22Rv1 (cell line): ENCODE measurements around the gene ROR1.
"Not testable (repeated sequence)": the region's sequence is repeated elsewhere in the genome, so short reads cannot be mapped to it uniquely, and the experiment has no call there.

Experiments used
- H3K27ac ChIP-seq: fragments of 450-650 bp; 2 replicates; pipeline ENCODE4 v1.5.1; 2017
- ZFX ChIP-seq: fragments of 450-650 bp; IDR thresholded peaks from 2 replicates; pipeline ENCODE4 v1.6.1; 2017; ENCODE audit warnings: antibody characterized with exemption, borderline replicate concordance
- TF ChIP-seq, protein P1 (sequence below): fragments of 450-650 bp; IDR thresholded peaks from 2 replicates; pipeline ENCODE4 v1.5.1; 2017; ENCODE audit warnings: mild to moderate bottlenecking

The ROR1 gene

DNA sequence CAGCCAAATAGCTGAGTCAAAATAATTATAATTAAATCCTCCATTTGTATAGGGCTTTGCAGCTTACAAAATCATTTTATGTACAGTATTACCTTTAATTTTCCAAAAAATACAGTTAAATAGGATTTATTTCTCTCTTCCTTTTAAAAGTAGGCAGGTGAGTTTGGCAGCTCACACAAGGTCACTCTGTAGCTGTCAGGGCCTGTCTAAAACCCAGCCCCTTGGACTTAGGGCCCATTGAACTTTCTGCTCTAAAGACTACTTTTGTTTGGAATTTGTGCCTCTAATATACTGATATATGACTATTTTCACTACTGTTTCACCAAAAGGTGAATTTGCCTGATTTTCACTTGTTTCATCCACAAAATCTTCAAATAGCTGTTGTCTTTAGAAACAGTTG is 10.3 kb downstream of the ROR1 start:
- TF ChIP-seq, protein P1, sequence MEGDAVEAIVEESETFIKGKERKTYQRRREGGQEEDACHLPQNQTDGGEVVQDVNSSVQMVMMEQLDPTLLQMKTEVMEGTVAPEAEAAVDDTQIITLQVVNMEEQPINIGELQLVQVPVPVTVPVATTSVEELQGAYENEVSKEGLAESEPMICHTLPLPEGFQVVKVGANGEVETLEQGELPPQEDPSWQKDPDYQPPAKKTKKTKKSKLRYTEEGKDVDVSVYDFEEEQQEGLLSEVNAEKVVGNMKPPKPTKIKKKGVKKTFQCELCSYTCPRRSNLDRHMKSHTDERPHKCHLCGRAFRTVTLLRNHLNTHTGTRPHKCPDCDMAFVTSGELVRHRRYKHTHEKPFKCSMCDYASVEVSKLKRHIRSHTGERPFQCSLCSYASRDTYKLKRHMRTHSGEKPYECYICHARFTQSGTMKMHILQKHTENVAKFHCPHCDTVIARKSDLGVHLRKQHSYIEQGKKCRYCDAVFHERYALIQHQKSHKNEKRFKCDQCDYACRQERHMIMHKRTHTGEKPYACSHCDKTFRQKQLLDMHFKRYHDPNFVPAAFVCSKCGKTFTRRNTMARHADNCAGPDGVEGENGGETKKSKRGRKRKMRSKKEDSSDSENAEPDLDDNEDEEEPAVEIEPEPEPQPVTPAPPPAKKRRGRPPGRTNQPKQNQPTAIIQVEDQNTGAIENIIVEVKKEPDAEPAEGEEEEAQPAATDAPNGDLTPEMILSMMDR: no peak
- no peak for TF ChIP-seq ZFX

DNA sequence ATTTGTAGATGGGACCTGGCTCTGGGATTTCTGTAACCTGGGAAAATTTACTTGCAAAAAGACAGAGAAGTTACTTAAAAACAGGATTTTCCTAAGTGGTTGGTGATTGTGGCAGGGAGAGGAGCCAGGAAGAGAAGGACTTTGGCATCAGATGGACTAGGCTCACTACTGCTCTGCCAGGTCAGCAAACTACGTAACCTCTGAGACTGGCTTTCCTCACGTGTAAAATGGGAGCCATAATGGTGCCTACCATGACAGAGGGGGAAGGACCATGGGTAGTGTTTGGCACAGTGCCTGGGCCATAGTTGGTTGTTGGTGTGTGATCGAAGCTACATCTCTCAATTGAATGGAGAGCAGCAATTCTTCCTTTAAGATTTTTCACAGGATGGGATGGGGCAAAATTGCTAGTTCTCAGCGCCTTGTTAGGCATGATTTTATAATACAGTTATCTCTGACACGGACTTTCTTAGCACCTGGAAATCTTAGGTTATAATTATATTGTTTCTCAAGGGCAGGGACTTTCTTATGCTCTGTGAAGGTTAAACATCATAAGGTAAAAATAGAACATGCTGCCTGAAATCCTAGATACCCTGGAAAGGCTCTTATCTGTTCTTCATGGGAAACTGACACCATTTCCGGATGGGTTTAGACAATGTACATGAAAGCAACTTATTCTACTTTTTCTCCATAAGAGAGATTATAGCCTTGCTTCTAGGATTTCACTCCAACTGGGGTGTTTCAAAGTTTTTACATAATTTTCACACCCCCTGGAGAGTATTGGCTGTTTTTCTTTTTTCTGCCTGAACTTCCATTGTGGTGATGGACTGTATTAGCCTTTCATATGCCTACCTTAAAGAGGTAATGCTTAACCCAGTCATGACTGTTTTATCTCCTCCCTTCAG is 10.9 kb downstream of the ROR1 start:
- TF ChIP-seq ZFX: no peak
- TF ChIP-seq, protein P1: no peak
- H3K27ac ChIP-seq: no peak overlapping the region

More for the DNA sequence above, 10.3 kb downstream of the ROR1 start:
- no peak overlapping the region for H3K27ac ChIP-seq

DNA sequence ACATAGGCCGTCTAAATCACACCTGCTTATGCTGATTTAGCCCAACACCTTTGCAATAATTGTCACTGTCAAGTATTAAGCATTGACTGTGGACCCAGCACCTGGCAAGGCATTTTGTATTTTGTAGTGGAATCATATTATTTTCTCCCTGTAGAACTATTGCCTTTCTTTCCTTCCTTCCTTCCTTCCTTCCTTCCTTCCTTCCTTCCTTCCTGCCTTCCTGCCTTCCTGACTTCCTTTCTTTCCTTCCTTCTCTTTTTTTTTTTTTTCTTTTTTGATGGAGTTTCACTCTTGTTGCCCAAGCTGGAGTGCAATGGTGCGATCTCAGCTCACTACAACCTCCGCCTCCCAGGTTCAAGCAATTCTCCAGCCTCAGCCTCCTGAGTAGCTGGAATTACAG is 13.5 kb downstream of the ROR1 start:
- H3K27ac ChIP-seq: not testable (repeated sequence)

DNA sequence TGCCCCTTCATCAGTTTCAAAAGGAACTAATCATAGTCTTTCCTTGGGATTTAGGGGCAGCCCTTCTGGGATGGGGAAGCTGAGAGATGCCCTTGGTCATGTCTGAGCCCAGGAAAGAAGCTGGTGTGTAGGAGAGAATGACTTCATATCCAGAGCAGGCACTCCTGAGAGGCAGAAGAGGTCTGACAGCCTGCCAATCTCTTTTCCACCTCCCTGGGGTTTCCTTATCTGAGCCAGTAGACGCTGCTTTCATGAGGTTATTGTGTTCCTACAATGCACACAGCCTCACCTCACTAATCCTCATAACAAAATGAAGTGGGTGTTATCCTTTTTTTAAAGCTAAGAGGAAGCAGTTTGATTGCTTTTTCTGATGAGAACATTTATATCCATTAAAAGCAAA is 14.1 kb downstream of the ROR1 start:
- TF ChIP-seq ZFX: no peak
- TF ChIP-seq, protein P1: no peak
- no peak overlapping the region for H3K27ac ChIP-seq

DNA sequence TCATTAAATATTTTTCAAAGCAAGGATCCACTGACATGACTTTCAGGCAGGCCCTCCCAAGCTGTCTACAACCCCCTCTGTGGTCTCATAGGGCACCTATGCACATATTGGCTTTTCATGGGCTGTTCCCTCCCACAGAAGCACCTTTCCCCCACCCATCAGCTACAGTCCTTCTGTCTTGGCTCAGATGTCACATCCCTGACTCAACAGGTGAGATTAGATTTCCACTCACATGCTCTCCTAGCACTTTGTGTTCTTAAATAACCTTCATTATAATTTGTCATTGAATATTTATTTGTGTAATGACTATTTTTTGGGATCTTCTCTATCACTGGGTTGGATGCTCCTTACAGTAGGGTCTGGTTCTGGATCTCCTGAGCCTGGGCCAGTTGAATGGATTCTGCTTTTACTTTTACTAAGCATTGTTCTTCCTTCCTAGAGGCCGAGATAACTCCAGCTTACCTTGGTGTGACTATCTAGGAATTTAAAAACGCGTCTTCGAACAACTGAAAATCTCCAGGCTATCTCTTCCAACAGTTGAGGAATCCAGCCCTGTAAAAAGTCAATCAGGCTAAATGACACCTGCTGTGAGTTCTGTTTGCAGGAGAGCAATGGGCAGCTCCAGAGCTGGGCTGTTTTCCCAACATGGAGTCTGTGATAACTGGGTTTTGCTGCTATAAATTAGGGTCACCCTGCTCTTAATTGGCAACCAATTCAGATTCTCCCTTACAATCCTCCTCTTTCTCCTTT is 16.2 kb downstream of the ROR1 start:
- TF ChIP-seq, protein P1: no peak
- no peak for TF ChIP-seq ZFX
- no peak overlapping the region for H3K27ac ChIP-seq

DNA sequence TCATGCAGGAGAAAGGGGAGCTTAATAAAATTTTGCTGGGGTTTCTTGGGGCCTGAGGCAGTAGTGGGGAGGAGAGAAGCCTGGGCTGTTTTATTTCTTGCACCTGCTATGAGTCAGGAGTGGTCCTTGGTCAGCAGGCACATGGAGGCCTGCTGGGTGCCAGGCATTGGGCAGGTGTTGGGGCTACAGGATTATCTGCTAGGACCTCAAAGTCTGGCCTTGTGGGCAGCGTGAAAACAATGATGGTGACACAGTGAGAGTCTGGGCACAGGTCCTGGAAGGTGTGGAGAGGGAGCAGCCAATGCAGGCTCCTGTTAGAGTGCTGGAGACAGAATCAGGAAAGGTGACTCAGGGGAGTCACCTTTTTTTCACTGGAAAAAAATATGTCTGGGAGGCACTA is 17.2 kb downstream of the ROR1 start:
- no peak overlapping the region for H3K27ac ChIP-seq
- TF ChIP-seq ZFX: no peak
- TF ChIP-seq, protein P1: no peak

DNA sequence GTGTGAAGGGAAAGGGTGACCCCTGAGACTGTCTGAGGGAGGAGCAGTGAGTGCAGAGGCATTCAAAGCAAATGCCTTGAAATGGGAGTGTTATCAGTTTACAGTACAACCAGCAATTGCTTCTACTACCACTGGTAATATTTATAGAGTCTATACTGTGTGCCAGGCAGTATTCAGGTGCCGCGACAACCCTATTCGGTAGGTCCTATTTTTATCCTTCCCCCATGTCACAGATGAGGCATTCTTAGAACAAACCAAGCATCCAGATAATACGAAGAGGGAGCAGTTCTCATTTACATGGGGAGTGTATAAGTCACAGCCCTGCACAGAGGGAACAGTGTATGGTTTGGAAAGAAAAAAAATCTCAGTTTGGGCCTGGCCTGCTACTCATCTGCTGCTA is 18.3 kb downstream of the ROR1 start:
- H3K27ac ChIP-seq: no peak overlapping the region
- TF ChIP-seq ZFX: no peak
- TF ChIP-seq, protein P1: no peak
